H1 (cell line): Measurements from ENCODE around the gene LTF. TPM values are rescaled to one million over a fixed set of nuclear protein-coding genes. Genes with fewer than 3 reads are reported as not detected.

Experiments used
- CTCF ChIA-PET: fragments of 300-600 bp; sonication (Branson Sonifier 250); formaldehyde crosslinking; loops from one replicate; lab custom pipeline; 2021; ENCODE audit not compliant: partially characterized antibody; lab: Charles Lee
- POLR2A ChIA-PET: fragments of 300-600 bp; sonication (Branson Sonifier 250); formaldehyde crosslinking; loops from one replicate; lab custom pipeline; 2021; ENCODE audit warnings: inconsistent platforms; ENCODE audit not compliant: partially characterized antibody; lab: Charles Lee
- DNase-seq, 2 experiments: peaks; one replicate each; pipeline versions ENCODE4 v3.0.0 to v3.0.0-alpha.2; 2010 to 2022; ENCODE audit warnings: low spot score in 2 of 2, low read depth in 1 of 2, mixed read lengths in 1 of 2
- FAIRE-seq: peaks from 2 replicates; lab custom pipeline; 2011; peaks lifted over from hg19 to GRCh38; lab: Jason Lieb, UNC
- H2AFZ ChIP-seq: 2 replicates; pipeline ENCODE4 v1.8.1; 2012; ENCODE audit warnings: low read length, inconsistent platforms
- H2AK5ac ChIP-seq: 2 replicates; pipeline ENCODE4 v1.6.1; 2013; ENCODE audit warnings: low read depth, low read length
- H2BK120ac ChIP-seq: replicated peaks from 2 replicates; pipeline ENCODE3; 2013; ENCODE audit warnings: low read depth, low read length, inconsistent platforms
- H2BK12ac ChIP-seq: 2 replicates; pipeline ENCODE4 v1.6.1; 2013; ENCODE audit warnings: low read depth, low read length
- H2BK15ac ChIP-seq: 2 replicates; pipeline ENCODE4 v1.6.1; 2013; ENCODE audit warnings: low read length
- H2BK20ac ChIP-seq: 2 replicates; pipeline ENCODE4 v1.6.1; 2013; ENCODE audit warnings: low read length
- H2BK5ac ChIP-seq: 2 replicates; pipeline ENCODE4 v1.6.1; 2013; ENCODE audit warnings: low read depth, low read length
- H3K14ac ChIP-seq: 2 replicates; pipeline ENCODE4 v1.6.1; 2013; ENCODE audit warnings: inconsistent platforms; ENCODE audit not compliant: insufficient read length
- H3K18ac ChIP-seq: 2 replicates; pipeline ENCODE4 v1.6.1; 2013; ENCODE audit warnings: low read length; ENCODE audit errors: extremely low read depth
- H3K23ac ChIP-seq: 2 replicates; pipeline ENCODE4 v1.6.1; 2013; ENCODE audit warnings: inconsistent platforms; ENCODE audit not compliant: insufficient read length
- H3K23me2 ChIP-seq: 2 replicates; pipeline ENCODE4 v1.6.1; 2013; ENCODE audit warnings: low read depth, low read length
- H3K27ac ChIP-seq: 2 replicates; pipeline ENCODE4 v1.6.1; 2011; ENCODE audit warnings: low read depth, low read length, inconsistent platforms
- H3K27me3 ChIP-seq, 4 experiments: replicated peaks in 1 of 4; 1 replicate in 1 of 4; 2 replicates in 3 of 4; pipeline versions ENCODE4 v1.6.1 to v1.8.1; 2011 to 2013; ENCODE audit warnings: low read length in 3 of 4, mild to moderate bottlenecking in 3 of 4, inconsistent platforms in 2 of 4, mixed read lengths in 2 of 4, moderate library complexity in 1 of 4; ENCODE audit not compliant: control insufficient read depth in 3 of 4, insufficient read depth in 3 of 4; ENCODE audit errors: extremely low read depth in 1 of 4
- H3K36me3 ChIP-seq, 4 experiments: 2 replicates each; pipeline versions ENCODE4 v1.6.1 to v1.8.1; 2011 to 2013; ENCODE audit warnings: mild to moderate bottlenecking in 4 of 4, low read length in 3 of 4, moderate library complexity in 2 of 4, control low read depth in 1 of 4, inconsistent platforms in 1 of 4; ENCODE audit not compliant: insufficient read depth in 4 of 4, control insufficient read depth in 2 of 4
- H3K4ac ChIP-seq: replicated peaks from 2 replicates; pipeline ENCODE3; 2013; ENCODE audit warnings: low read length, low read depth, mixed read lengths, inconsistent platforms; ENCODE audit not compliant: insufficient read length
- H3K4me1 ChIP-seq, 4 experiments: replicated peaks in 1 of 4; 1 replicate in 1 of 4; 2 replicates in 3 of 4; pipeline versions ENCODE4 v1.6.1 to v1.8.1; 2011 to 2013; ENCODE audit warnings: low read length in 3 of 4, inconsistent platforms in 2 of 4, mixed read lengths in 1 of 4; ENCODE audit not compliant: insufficient read depth in 4 of 4, control insufficient read depth in 3 of 4
- H3K4me2 ChIP-seq, 2 experiments: 2 replicates each; pipeline versions ENCODE4 v1.6.1 to v1.8.1; 2011 to 2013; ENCODE audit warnings: low read depth in 2 of 2, low read length in 2 of 2, control low read depth in 1 of 2, inconsistent platforms in 1 of 2, mild to moderate bottlenecking in 1 of 2; ENCODE audit not compliant: insufficient read depth in 1 of 2
- H3K4me3 ChIP-seq, 4 experiments: fragments of 200-600, 300-600 bp in 1 of 4; sonication (generic), shearing (Covaris generic), sonication (Bioruptor Twin) in 1 of 4; 2 replicates each; pipeline versions ENCODE4 v1.5.1 to v1.8.1; 2011 to 2016; ENCODE audit warnings: low read length in 4 of 4, low read depth in 3 of 4, control low read depth in 2 of 4, inconsistent platforms in 2 of 4, mild to moderate bottlenecking in 2 of 4, mixed read lengths in 1 of 4, moderate library complexity in 1 of 4; ENCODE audit not compliant: insufficient read depth in 2 of 4; ENCODE audit errors: extremely low read depth in 1 of 4
- H3K56ac ChIP-seq: replicated peaks from 2 replicates; pipeline ENCODE3; 2013; ENCODE audit warnings: low read depth, mild to moderate bottlenecking, mixed read lengths, low read length, inconsistent platforms; ENCODE audit not compliant: insufficient read length
- H3K79me1 ChIP-seq: 2 replicates; pipeline ENCODE4 v1.6.1; 2013; ENCODE audit warnings: low read depth, low read length, control low read depth
- H3K79me2 ChIP-seq, 2 experiments: 2 replicates each; pipeline versions ENCODE4 v1.6.1 to v1.8.1; 2012 to 2013; ENCODE audit warnings: low read length in 2 of 2, mild to moderate bottlenecking in 2 of 2, inconsistent platforms in 1 of 2; ENCODE audit not compliant: insufficient read depth in 2 of 2, control insufficient read depth in 1 of 2
- H3K9ac ChIP-seq, 4 experiments: replicated peaks in 1 of 4; 1 replicate in 1 of 4; 2 replicates in 3 of 4; pipeline versions ENCODE4 v1.6.1 to v1.8.1; 2011 to 2013; ENCODE audit warnings: low read depth in 3 of 4, low read length in 3 of 4, control low read depth in 2 of 4, mild to moderate bottlenecking in 2 of 4, moderate library complexity in 2 of 4, inconsistent platforms in 1 of 4; ENCODE audit errors: extremely low read depth in 1 of 4
- H3K9me3 ChIP-seq, 2 experiments: 2 replicates each; pipeline versions ENCODE4 v1.6.1 to v1.8.1; 2012 to 2013; ENCODE audit warnings: mild to moderate bottlenecking in 2 of 2, moderate library complexity in 2 of 2, control low read depth in 1 of 2, inconsistent platforms in 1 of 2, low read depth in 1 of 2, low read length in 1 of 2, mixed read lengths in 1 of 2; ENCODE audit not compliant: insufficient read depth in 2 of 2
- H4K20me1 ChIP-seq, 2 experiments: replicated peaks in 1 of 2; 2 replicates each; pipeline versions ENCODE3 to v1.8.1; 2011 to 2013; ENCODE audit warnings: inconsistent platforms in 2 of 2, low read length in 2 of 2, mild to moderate bottlenecking in 1 of 2; ENCODE audit not compliant: insufficient read depth in 2 of 2, control insufficient read depth in 1 of 2
- H4K5ac ChIP-seq: 2 replicates; pipeline ENCODE4 v1.6.1; 2013; ENCODE audit warnings: low read length, low read depth, mixed read lengths, inconsistent platforms; ENCODE audit not compliant: insufficient read length
- H4K8ac ChIP-seq: 2 replicates; pipeline ENCODE4 v1.8.0; 2013; ENCODE audit warnings: mild to moderate bottlenecking, moderate library complexity, low read length, inconsistent platforms; ENCODE audit not compliant: insufficient read depth; ENCODE audit errors: extremely low read depth
- H4K91ac ChIP-seq: replicated peaks from 2 replicates; pipeline ENCODE3; 2013; ENCODE audit warnings: low read length, mixed read lengths, inconsistent platforms; ENCODE audit not compliant: insufficient read length
- ATF2 ChIP-seq: IDR thresholded peaks from 2 replicates; pipeline ENCODE4 v1.6.1; 2012; ENCODE audit warnings: low read length, inconsistent platforms
- GABPA ChIP-seq: IDR thresholded peaks from 2 replicates; pipeline ENCODE4 v1.6.1; 2011; ENCODE audit warnings: mild to moderate bottlenecking, low read length, moderate library complexity, borderline replicate concordance; ENCODE audit not compliant: insufficient read depth
- JUN ChIP-seq: IDR thresholded peaks from 2 replicates; pipeline ENCODE4 v1.6.1; 2011; ENCODE audit warnings: low read depth, mild to moderate bottlenecking, improper control_type of control experiment, low read length
- RXRA ChIP-seq: IDR thresholded peaks from 2 replicates; pipeline ENCODE4 v1.6.1; 2011; ENCODE audit warnings: low read depth, mild to moderate bottlenecking, low read length, moderate library complexity; ENCODE audit not compliant: insufficient read depth
- WGBS, 2 experiments: shearing (Covaris generic) in 1 of 2; methylation state at CpG; one replicate each; pipeline versions ENCODE4 v1.1.6 to v1.1.7; 2013 to 2015; ENCODE audit warnings: low lambda C conversion rate in 2 of 2, mixed read lengths in 2 of 2, inconsistent platforms in 1 of 2, low coverage in 1 of 2, missing lambda C conversion rate in 1 of 2; ENCODE audit not compliant: insufficient replicate concordance in 2 of 2, insufficient coverage in 1 of 2, insufficient read length in 1 of 2; ENCODE audit errors: extremely low coverage in 1 of 2, missing lambda C conversion rate in 1 of 2; 5-methylcytosine and 5-hydroxymethylcytosine counted together
- polyA plus RNA-seq, 7 experiments: library from polyadenylated mRNA; depleted of rRNA in 3 of 7; stranded (reverse) in 5 of 7; unstranded in 2 of 7; fragments of >200 nt in 5 of 7; fragments of 200-250 nt in 2 of 7; gene quantifications; 1 replicate in 5 of 7; 2 replicates in 1 of 7; 4 replicates in 1 of 7; pipeline versions ENCODE4 v1.2.1 to v1.2.3, GENCODE V29; 2011 to 2013; ENCODE audit warnings: missing spikeins in 2 of 7, mixed read lengths in 2 of 7
- total RNA-seq: library from RNA; stranded (reverse); fragmentation: NEBNext Ultra II Directional; extraction: Animal tissue kit (Norgen Biotek cat#: 25700); gene quantifications from 2 replicates; pipeline ENCODE4 v1.2.1, GENCODE V29; 2021

LTF gene
- total and polyA plus RNA-seq, 2 of the 8 experiments (the other 6 are each of a cell fraction or from before 2014, with no cell fraction given): 0.23 to 0.99 TPM

GRCh38 chr3:46491089-46492070 lies 26.7 kb upstream of the LTF start:
- Histone ChIP-seq H3K23ac (no peak overlapping the region), H4K91ac (no peak overlapping the region), H3K23me2 (no peaks in the 10 kb centered on the region), H4K5ac (no peak overlapping the region), H3K14ac (no peak overlapping the region), H3K4ac (no peak overlapping the region), H2AFZ (no peak overlapping the region), H3K56ac (no peak overlapping the region), H3K9ac (no peak overlapping the region), H4K20me1 (no peaks in the 10 kb centered on the region), H3K79me2 (no peaks in the 10 kb centered on the region), H2BK12ac (no peak overlapping the region), H3K4me1 (peaks cover 4 to 8% (median 6%) of the 10 kb centered on the region in 4 experiments; a peak in 6 of 7 replicates), H3K27me3 (no peaks in the 10 kb centered on the region; a peak in 2 of 7 replicates), H2BK15ac (no peak overlapping the region; the same call in 1 of the 2 replicates), H2BK120ac (no peak overlapping the region), H3K27ac (no peak overlapping the region), H3K9me3 (peaks cover 0 to 10% of the 10 kb centered on the region in 2 experiments; a peak in 2 of 4 replicates), H2AK5ac (no peak overlapping the region), H3K4me3 (no peak overlapping the region), H2BK20ac (0 out of 2 replicates have a peak overlapping the region, but pooled peaks have one; percentile 43), H4K8ac (0 out of 2 replicates have a peak overlapping the region, but pooled peaks have one; percentile 20), H3K4me2 (no peak overlapping the region), H3K79me1 (no peaks in the 10 kb centered on the region), H3K18ac (no peak overlapping the region), H2BK5ac (no peak overlapping the region), H3K36me3 (no peaks in the 10 kb centered on the region)
- ChIA-PET CTCF (interaction anchor here (0.7 to 4.3 kb wide), 9 partner anchors 11 to 343 kb away, joined by 3 to 42 read pairs (median 5); no protein-coding TSS in a partner anchor), POLR2A (interaction anchor here (1.0 to 1.7 kb wide), 3 partner anchors 84 to 94 kb away, joined by 3 to 8 read pairs (median 3); no protein-coding TSS in a partner anchor)
- FAIRE-seq (no peak), DNase-seq (peak in 1 of 2 experiments; percentile 14)
- WGBS, 2 experiments: 91% methylated on average over 11 of the region's 11 CpGs; no CpG with 5 or more reads in 1 of the 2 experiments
- no peak for TF ChIP-seq RXRA
- no peak for TF ChIP-seq GABPA
- TF ChIP-seq JUN: no peak
- TF ChIP-seq ATF2: no peak
